ENCODE results near the gene MED25.

DNA sequence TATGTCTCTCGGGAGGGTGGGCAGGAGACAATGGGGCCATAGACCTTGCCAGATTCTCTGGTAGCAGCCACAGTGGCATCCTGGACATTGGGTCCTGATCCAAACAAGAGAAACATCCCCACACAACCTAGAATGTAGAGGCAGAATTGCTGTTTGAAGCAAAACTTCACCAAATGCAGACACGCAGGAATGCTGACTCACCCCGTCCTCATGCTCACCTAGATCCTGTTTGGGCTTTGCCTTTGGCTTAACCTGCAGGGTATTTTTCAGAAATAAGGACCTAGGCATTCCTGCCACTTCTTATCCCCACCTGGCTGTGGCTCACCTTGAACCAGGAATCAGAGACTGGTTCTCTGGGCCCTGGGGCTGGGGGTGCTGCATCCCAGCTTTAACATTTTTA is 66.7 kb downstream of the MED25 start:
- TF ChIP-seq, protein P1, sequence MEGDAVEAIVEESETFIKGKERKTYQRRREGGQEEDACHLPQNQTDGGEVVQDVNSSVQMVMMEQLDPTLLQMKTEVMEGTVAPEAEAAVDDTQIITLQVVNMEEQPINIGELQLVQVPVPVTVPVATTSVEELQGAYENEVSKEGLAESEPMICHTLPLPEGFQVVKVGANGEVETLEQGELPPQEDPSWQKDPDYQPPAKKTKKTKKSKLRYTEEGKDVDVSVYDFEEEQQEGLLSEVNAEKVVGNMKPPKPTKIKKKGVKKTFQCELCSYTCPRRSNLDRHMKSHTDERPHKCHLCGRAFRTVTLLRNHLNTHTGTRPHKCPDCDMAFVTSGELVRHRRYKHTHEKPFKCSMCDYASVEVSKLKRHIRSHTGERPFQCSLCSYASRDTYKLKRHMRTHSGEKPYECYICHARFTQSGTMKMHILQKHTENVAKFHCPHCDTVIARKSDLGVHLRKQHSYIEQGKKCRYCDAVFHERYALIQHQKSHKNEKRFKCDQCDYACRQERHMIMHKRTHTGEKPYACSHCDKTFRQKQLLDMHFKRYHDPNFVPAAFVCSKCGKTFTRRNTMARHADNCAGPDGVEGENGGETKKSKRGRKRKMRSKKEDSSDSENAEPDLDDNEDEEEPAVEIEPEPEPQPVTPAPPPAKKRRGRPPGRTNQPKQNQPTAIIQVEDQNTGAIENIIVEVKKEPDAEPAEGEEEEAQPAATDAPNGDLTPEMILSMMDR (IDR thresholded peaks at IDR 0.05), result no peak
- TF ChIP-seq POLR2A (IDR thresholded peaks at IDR 0.05), result no peak
